Stomach (tissue), 4 donors: Measurements from ENCODE around the gene CACNA2D3.

Source experiments
- POLR2AphosphoS5 ChIP-seq, 3 donors: sonication (generic); formaldehyde crosslinking; IDR thresholded peaks; one replicate each; pipeline ENCODE4 v1.6.1; 2016; ENCODE audit warnings: antibody characterized with exemption in 3 of 3
- TF ChIP-seq, protein P1 (sequence below), 7 experiments: fragments of 450-650 bp in 4 of 7; fragments of 200-600 bp in 3 of 7; sonication (generic) in 3 of 7; IDR thresholded peaks; one replicate each; pipeline ENCODE4 v1.5.1; 2016 to 2019; ENCODE audit warnings: antibody characterized with exemption in 7 of 7, control low read depth in 2 of 7, mild to moderate bottlenecking in 1 of 7

GRCh38 chr3:54198556-54198955 lies 76.2 kb downstream of the CACNA2D3 start:
- TF ChIP-seq, protein P1, sequence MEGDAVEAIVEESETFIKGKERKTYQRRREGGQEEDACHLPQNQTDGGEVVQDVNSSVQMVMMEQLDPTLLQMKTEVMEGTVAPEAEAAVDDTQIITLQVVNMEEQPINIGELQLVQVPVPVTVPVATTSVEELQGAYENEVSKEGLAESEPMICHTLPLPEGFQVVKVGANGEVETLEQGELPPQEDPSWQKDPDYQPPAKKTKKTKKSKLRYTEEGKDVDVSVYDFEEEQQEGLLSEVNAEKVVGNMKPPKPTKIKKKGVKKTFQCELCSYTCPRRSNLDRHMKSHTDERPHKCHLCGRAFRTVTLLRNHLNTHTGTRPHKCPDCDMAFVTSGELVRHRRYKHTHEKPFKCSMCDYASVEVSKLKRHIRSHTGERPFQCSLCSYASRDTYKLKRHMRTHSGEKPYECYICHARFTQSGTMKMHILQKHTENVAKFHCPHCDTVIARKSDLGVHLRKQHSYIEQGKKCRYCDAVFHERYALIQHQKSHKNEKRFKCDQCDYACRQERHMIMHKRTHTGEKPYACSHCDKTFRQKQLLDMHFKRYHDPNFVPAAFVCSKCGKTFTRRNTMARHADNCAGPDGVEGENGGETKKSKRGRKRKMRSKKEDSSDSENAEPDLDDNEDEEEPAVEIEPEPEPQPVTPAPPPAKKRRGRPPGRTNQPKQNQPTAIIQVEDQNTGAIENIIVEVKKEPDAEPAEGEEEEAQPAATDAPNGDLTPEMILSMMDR (IDR thresholded peaks at IDR 0.05): no peak
- TF ChIP-seq POLR2AphosphoS5 (IDR thresholded peaks at IDR 0.05): no peak
